ENCODE results near the gene TAP1. TPM values are rescaled to one million over a fixed set of nuclear protein-coding genes. Genes with fewer than 3 reads are reported as not detected.

The TAP1 gene
- total and polyA plus RNA-seq, 10 of the 15 experiments (the other 5 are each of a cell fraction or from before 2014, with no cell fraction given), result 33.4 to 249 (median 169) TPM

- ATAC-seq (no peak), DNase-seq (ENCODE audit: low read depth, low spot score) (no peak), FAIRE-seq (no peak)
- Histone ChIP-seq H4K20me1 (ENCODE audit: control insufficient read depth, insufficient read depth) (no peaks in the 10 kb centered on the region), H3K79me2 (ENCODE audit: control insufficient read depth, insufficient read depth, low read length) (peaks cover 10% of the 10 kb centered on the region), H3K4me1 (ENCODE audit: control insufficient read depth, insufficient read depth, low read length) (peaks cover 14% of the 10 kb centered on the region; the same call in 1 of the 2 replicates), H3K27ac (ENCODE audit: control insufficient read depth, insufficient read depth) (no peak overlapping the region), H2AFZ (ENCODE audit: control insufficient read depth, low read depth, low read length) (no peak overlapping the region), H3K4me3 (no peak overlapping the region), H3K9me3 (replicated peaks; ENCODE audit: control insufficient read depth, insufficient read depth, low read length) (no peaks in the 10 kb centered on the region; the same call in 2 of the 3 replicates), H3K9ac (ENCODE audit: control insufficient read depth, insufficient read depth, low read length) (no peak overlapping the region), H3K36me3 (ENCODE audit: control insufficient read depth in 2 of 2, insufficient read depth in 2 of 2, low read length in 1 of 2) (peaks cover 14 to 58% of the 10 kb centered on the region in 2 experiments), H3K27me3 (replicated peaks in 1 of 2; ENCODE audit: control insufficient read depth in 2 of 2, insufficient read depth in 2 of 2, low read length in 1 of 2) (no peaks in the 10 kb centered on the region), H3K4me2 (ENCODE audit: control insufficient read depth, insufficient read depth) (no peak overlapping the region)
- in situ Hi-C loops (cut with MboI) (no loop called here), intact Hi-C loops (cut with micrococcal nuclease; ENCODE audit: unreplicated experiment) (no loop called here)
- WGBS (ENCODE audit: insufficient coverage, insufficient replicate concordance, low lambda C conversion rate, missing lambda C conversion rate), result 86% methylated on average over 5 of the region's 5 CpGs
- BruUV-seq (replicated peaks), result no TSS peak
- POLR2A ChIA-PET, result interaction anchor here (1.2 kb wide), 1 partner anchor 24 kb away, joined by 3 read pairs; no protein-coding TSS in a partner anchor
- RAD21 ChIA-PET (ENCODE audit: unreplicated experiment), result no interaction called here
- CTCF ChIA-PET, result interaction anchor here (3.7 to 5.4 kb wide), 2 partner anchors 10 to 37 kb away, joined by 13 to 30 read pairs; no protein-coding TSS in a partner anchor
- SMC1A ChIA-PET (ENCODE audit: uncharacterized antibody, unreplicated experiment), result interaction anchor here (0.7 to 1.2 kb wide), 3 partner anchors 9 to 40 kb away, joined by 3 to 8 read pairs (median 3); no protein-coding TSS in a partner anchor
- no peak for TF ChIP-seq RAD21 (IDR thresholded peaks at IDR 0.05; ENCODE audit: insufficient read depth, low read depth, low read length)
- no peak for TF ChIP-seq IKZF2 (IDR thresholded peaks at IDR 0.05)
- TF ChIP-seq SRF (IDR thresholded peaks at IDR 0.05; ENCODE audit: low read depth in 2 of 2, low read length in 2 of 2), result no peak
- no peak for TF ChIP-seq BHLHE40 (IDR thresholded peaks at IDR 0.05; ENCODE audit: borderline replicate concordance in 1 of 2, low read depth in 2 of 2, low read length in 1 of 2)
- TF ChIP-seq FOS (IDR thresholded peaks at IDR 0.05; ENCODE audit: borderline replicate concordance, extremely low read depth, insufficient read length), result no peak
- no peak for TF ChIP-seq RCOR1 (conservative IDR thresholded peaks at IDR 0.05; ENCODE audit: low read depth, low read length)
- TF ChIP-seq ZBTB33 (IDR thresholded peaks at IDR 0.05), result no peak
- TF ChIP-seq KDM1A (IDR thresholded peaks at IDR 0.05; ENCODE audit: borderline replicate concordance), result no peak
- TF ChIP-seq JUNB (IDR thresholded peaks at IDR 0.05), result no peak
- no peak for TF ChIP-seq CBX3 (IDR thresholded peaks at IDR 0.05; ENCODE audit: borderline replicate concordance, low read depth)
- TF ChIP-seq NR2F1 (conservative IDR thresholded peaks at IDR 0.05), result no peak
- TF ChIP-seq TAF1 (IDR thresholded peaks at IDR 0.05; ENCODE audit: borderline replicate concordance, low read depth, low read length), result no peak
- no peak for TF ChIP-seq IRF4 (IDR thresholded peaks at IDR 0.05; ENCODE audit: low read depth, low read length)
- TF ChIP-seq RELA (IDR thresholded peaks at IDR 0.05; ENCODE audit: borderline replicate concordance, partially characterized antibody), result no peak
- TF ChIP-seq, protein P1, sequence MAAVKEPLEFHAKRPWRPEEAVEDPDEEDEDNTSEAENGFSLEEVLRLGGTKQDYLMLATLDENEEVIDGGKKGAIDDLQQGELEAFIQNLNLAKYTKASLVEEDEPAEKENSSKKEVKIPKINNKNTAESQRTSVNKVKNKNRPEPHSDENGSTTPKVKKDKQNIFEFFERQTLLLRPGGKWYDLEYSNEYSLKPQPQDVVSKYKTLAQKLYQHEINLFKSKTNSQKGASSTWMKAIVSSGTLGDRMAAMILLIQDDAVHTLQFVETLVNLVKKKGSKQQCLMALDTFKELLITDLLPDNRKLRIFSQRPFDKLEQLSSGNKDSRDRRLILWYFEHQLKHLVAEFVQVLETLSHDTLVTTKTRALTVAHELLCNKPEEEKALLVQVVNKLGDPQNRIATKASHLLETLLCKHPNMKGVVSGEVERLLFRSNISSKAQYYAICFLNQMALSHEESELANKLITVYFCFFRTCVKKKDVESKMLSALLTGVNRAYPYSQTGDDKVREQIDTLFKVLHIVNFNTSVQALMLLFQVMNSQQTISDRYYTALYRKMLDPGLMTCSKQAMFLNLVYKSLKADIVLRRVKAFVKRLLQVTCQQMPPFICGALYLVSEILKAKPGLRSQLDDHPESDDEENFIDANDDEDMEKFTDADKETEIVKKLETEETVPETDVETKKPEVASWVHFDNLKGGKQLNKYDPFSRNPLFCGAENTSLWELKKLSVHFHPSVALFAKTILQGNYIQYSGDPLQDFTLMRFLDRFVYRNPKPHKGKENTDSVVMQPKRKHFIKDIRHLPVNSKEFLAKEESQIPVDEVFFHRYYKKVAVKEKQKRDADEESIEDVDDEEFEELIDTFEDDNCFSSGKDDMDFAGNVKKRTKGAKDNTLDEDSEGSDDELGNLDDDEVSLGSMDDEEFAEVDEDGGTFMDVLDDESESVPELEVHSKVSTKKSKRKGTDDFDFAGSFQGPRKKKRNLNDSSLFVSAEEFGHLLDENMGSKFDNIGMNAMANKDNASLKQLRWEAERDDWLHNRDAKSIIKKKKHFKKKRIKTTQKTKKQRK (IDR thresholded peaks at IDR 0.05; ENCODE audit: low read depth, low read length), result no peak
Observed at GRCh38 chr6:32830936-32831335, 22.6 kb downstream of the TAP1 start.
